Common myeloid progenitor, CD34-positive (primary cell): ENCODE measurements around the gene HGD.
"Not testable (repeated sequence)": the region's sequence is repeated elsewhere in the genome, so short reads cannot be mapped to it uniquely, and the experiment has no call there.

Experiments
- CTCF ChIA-PET: fragments of 350-600 bp; sonication (Branson Sonifier 250); formaldehyde crosslinking; loops from one replicate; lab custom pipeline; 2021; ENCODE audit warnings: antibody characterized with exemption; lab: Charles Lee
- POLR2A ChIA-PET: fragments of 350-600 bp; sonication (Branson Sonifier 250); formaldehyde crosslinking; loops from one replicate; lab custom pipeline; 2021; ENCODE audit warnings: antibody characterized with exemption; lab: Charles Lee
- DNase-seq, 3 donors: peaks; one replicate each; pipeline versions ENCODE4 v3.0.0 to v3.0.0-alpha.2; 2013
- H3K27ac ChIP-seq, 2 experiments: 1 replicate in 1 of 2; 2 replicates in 1 of 2; pipeline ENCODE4 v1.7.0; 2013; ENCODE audit warnings: inconsistent platforms in 2 of 2, low read length in 2 of 2, mild to moderate bottlenecking in 2 of 2, low read depth in 1 of 2, moderate library complexity in 1 of 2; ENCODE audit not compliant: severe bottlenecking in 2 of 2, insufficient read depth in 1 of 2, poor library complexity in 1 of 2
- H3K27me3 ChIP-seq, 5 experiments: replicated peaks in 2 of 5; 1 replicate in 3 of 5; 2 replicates in 2 of 5; pipeline versions ENCODE4 v1.6.1 to v1.7.0; 2013; ENCODE audit warnings: low read length in 4 of 5, mild to moderate bottlenecking in 2 of 5, moderate library complexity in 2 of 5, inconsistent platforms in 1 of 5; ENCODE audit not compliant: insufficient read depth in 5 of 5, control insufficient read depth in 4 of 5
- H3K36me3 ChIP-seq, 4 experiments: 1 replicate in 2 of 4; 2 replicates in 2 of 4; pipeline versions ENCODE4 v1.6.1 to v1.7.0; 2013; ENCODE audit warnings: low read length in 3 of 4, control low read depth in 1 of 4, mild to moderate bottlenecking in 1 of 4; ENCODE audit not compliant: control insufficient read depth in 4 of 4, insufficient read depth in 4 of 4
- H3K4me1 ChIP-seq, 4 experiments: 1 replicate in 3 of 4; 2 replicates in 1 of 4; pipeline versions ENCODE4 v1.6.1 to v1.7.1; 2013; ENCODE audit warnings: low read length in 3 of 4, mild to moderate bottlenecking in 3 of 4, control low read depth in 1 of 4, inconsistent platforms in 1 of 4, moderate library complexity in 1 of 4; ENCODE audit not compliant: control insufficient read depth in 4 of 4, insufficient read depth in 4 of 4; ENCODE audit errors: control extremely low read depth in 1 of 4
- H3K4me3 ChIP-seq, 7 experiments: 1 replicate in 4 of 7; 2 replicates in 3 of 7; pipeline versions ENCODE4 v1.5.1 to v1.7.0; 2013; ENCODE audit warnings: mild to moderate bottlenecking in 7 of 7, low read length in 6 of 7, moderate library complexity in 6 of 7, inconsistent platforms in 2 of 7, low read depth in 2 of 7, control low read depth in 1 of 7; ENCODE audit not compliant: insufficient read depth in 4 of 7, control insufficient read depth in 1 of 7; ENCODE audit errors: extremely low read depth in 1 of 7
- H3K9me3 ChIP-seq, 5 experiments: 1 replicate in 4 of 5; 2 replicates in 1 of 5; pipeline versions ENCODE4 v1.6.1 to v1.7.1; 2013; ENCODE audit warnings: low read length in 4 of 5, mild to moderate bottlenecking in 2 of 5, inconsistent platforms in 1 of 5, low read depth in 1 of 5, moderate library complexity in 1 of 5; ENCODE audit not compliant: control insufficient read depth in 4 of 5, insufficient read depth in 2 of 5; ENCODE audit errors: control extremely low read depth in 1 of 5
- WGBS: methylation state at CpG from one replicate; pipeline ENCODE4 v1.1.5; 2013; ENCODE audit not compliant: insufficient coverage; 5-methylcytosine and 5-hydroxymethylcytosine counted together

Gene HGD

DNA sequence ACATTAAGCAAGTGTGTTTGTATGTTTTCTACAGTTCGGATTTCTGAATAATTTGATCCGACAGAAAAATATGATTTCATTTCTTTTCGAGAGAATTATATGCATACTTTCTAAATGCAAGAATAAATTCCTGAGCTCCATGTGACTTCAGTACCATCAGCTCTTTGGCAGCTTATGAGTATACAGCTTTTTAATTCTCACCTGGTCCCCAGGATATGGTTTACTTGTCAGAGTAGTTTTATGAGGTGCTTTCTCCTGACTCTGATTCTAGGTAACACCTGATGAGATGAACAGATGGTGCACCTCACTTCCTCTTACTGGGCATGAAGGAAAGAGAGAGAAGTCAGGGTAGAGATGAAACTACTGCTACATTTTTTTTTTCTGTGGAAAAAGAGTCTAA lies 3.1 kb downstream of the HGD start:
- H3K36me3 ChIP-seq = no peaks in the 10 kb centered on the region
- peaks cover 14 to 52% (median 20%) of the 10 kb centered on the region in 4 experiments for H3K4me1 ChIP-seq
- DNase-seq = peak in 2 of 3 donors; percentile 71 to 80
- no peaks in the 10 kb centered on the region for H3K27me3 ChIP-seq
- peak overlapping the region in 2 of 7 experiments; percentile 32 to 61 for H3K4me3 ChIP-seq
- H3K27ac ChIP-seq = peak overlapping the region in 1 of 2 experiments; percentile 25
- CTCF ChIA-PET = interaction anchor here (1.0 to 1.7 kb wide), 5 partner anchors 31 to 111 kb away, joined by 3 to 4 read pairs (median 4); partner anchors contain the start of gene NDUFB4
- POLR2A ChIA-PET = no interaction called here
- no peaks in the 10 kb centered on the region for H3K9me3 ChIP-seq
- WGBS = no CpG with 5 or more reads among the region's 3 CpGs

- H3K4me3 ChIP-seq = peak overlapping the region in 3 of 7 experiments; percentile 10 to 61 (median 32)
- H3K27me3 ChIP-seq = no peaks in the 10 kb centered on the region
- peak overlapping the region in 1 of 2 experiments; percentile 25 for H3K27ac ChIP-seq
- peaks cover 14 to 49% (median 20%) of the 10 kb centered on the region in 4 experiments for H3K4me1 ChIP-seq
- no peaks in the 10 kb centered on the region for H3K9me3 ChIP-seq
- CTCF ChIA-PET = interaction anchor here (0.6 to 1.7 kb wide), 6 partner anchors 32 to 1946 kb away, joined by 3 to 4 read pairs (median 4); partner anchors contain the start of gene NDUFB4
- POLR2A ChIA-PET = no interaction called here
- H3K36me3 ChIP-seq = no peaks in the 10 kb centered on the region
- DNase-seq = peak; percentile 72 to 94 (median 93)
- 0% methylated on average over 5 of the region's 6 CpGs for WGBS
These were observed 3.6 kb downstream of the HGD start for GRCh38 chr3:120678331-120678947.

- DNase-seq, H3K36me3 ChIP-seq, POLR2A ChIA-PET, CTCF ChIA-PET, H3K27ac ChIP-seq, H3K4me3 ChIP-seq, H3K9me3 ChIP-seq, H3K27me3 ChIP-seq: not testable (repeated sequence)
- WGBS = 92% methylated on average over 4 of the region's 7 CpGs
- H3K4me1 ChIP-seq = peaks cover 9 to 37% (median 16%) of the 10 kb centered on the region in 4 experiments
These were observed 4.8 kb downstream of the HGD start for GRCh38 chr3:120677193-120677592.

GRCh38 chr3:120673116-120673515 lies 8.9 kb downstream of the HGD start:
- no peak overlapping the region for H3K27ac ChIP-seq
- H3K4me3 ChIP-seq = no peak overlapping the region
- ChIA-PET POLR2A (interaction anchor here (0.6 kb wide), 1 partner anchor 1439 kb away, joined by 4 read pairs; no protein-coding TSS in a partner anchor), CTCF (interaction anchor here (0.9 kb wide), 1 partner anchor 106 kb away, joined by 5 read pairs; no protein-coding TSS in a partner anchor)
- peaks cover 0 to 5% (median 2%) of the 10 kb centered on the region in 4 experiments for H3K4me1 ChIP-seq
- H3K27me3 ChIP-seq = no peaks in the 10 kb centered on the region
- DNase-seq = no peak
- no peaks in the 10 kb centered on the region for H3K36me3 ChIP-seq
- no peaks in the 10 kb centered on the region for H3K9me3 ChIP-seq
- WGBS = 100% methylated on average over 1 of the region's 2 CpGs

DNA sequence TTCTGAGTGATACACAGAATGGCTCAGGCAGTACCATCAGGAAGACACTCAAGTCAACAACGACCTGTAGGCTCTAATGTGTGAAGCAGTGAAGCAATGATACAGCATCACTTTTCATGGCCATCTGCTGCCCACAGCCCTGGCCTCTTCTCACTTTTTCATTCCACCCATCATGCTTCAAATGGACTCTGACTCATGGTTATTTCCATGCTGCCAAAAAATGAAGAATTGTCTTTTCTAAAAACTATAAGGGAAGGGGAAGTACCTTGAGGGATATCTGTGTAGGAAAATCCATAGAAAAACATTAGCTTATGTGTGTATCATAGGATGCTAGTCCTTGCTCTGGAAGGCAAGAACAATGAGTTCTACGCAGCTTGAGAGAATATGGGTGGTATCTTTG lies 11.5 kb downstream of the HGD start:
- POLR2A ChIA-PET = no interaction called here

DNA sequence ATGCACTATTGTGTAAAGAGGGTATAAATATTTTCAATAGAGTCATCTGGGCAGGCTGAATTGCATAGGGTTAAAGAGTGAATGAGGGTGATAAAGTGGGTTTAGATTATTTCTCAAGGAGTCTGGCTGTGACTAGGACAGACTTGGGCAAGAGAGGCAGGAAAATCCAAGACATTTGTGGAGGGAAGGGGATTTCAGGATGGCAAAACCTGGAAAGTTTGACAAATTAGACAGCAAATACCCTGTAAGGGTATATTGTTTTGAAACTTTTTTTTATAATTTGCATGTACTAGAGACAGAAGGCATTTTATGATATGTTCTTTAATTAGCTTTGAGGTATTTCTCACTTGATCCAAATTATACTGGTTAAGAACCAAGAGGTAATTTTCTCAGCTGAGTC lies 17.1 kb downstream of the HGD start:
- POLR2A ChIA-PET = no interaction called here

More for the DNA sequence above, 11.5 kb downstream of the HGD start:
- Histone ChIP-seq H3K36me3 (no peaks in the 10 kb centered on the region), H3K4me1 (no peaks in the 10 kb centered on the region), H3K27ac (no peak overlapping the region), H3K9me3 (no peaks in the 10 kb centered on the region), H3K27me3 (no peaks in the 10 kb centered on the region), H3K4me3 (no peak overlapping the region)
- DNase-seq = no peak
- no CpG with 5 or more reads among the region's 2 CpGs for WGBS
- CTCF ChIA-PET = no interaction called here

DNA sequence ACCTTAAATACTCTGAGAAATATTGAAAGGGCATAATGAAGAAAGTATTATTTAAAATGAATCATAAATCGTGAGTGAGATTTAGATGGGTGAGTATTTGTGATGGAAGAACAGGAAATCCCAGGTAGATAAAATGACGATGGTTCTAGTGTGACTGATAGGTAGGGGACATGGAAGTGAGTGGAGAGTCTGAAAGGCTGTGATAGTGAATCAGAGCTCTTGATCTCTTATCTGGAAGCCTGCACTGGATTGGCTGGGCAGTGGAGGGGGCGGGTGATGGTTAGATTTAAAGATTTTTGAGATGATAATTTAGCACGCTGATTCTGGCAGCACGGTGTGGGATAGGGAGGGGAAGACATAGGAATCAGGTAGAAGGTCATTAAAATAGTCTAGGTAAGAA lies 20.1 kb downstream of the HGD start:
- H3K36me3 ChIP-seq = no peaks in the 10 kb centered on the region
- H3K9me3 ChIP-seq = peaks cover 0 to 3% (median 0%) of the 10 kb centered on the region in 5 experiments
- POLR2A ChIA-PET = no interaction called here
- CTCF ChIA-PET = no interaction called here
- H3K4me3 ChIP-seq = no peak overlapping the region
- H3K27ac ChIP-seq = no peak overlapping the region
- WGBS = 63% methylated on average over 5 of the region's 5 CpGs
- H3K27me3 ChIP-seq = peaks cover 0 to 2% (median 0%) of the 10 kb centered on the region in 5 experiments
- DNase-seq = no peak
- peaks cover 0 to 11% (median 0%) of the 10 kb centered on the region in 4 experiments for H3K4me1 ChIP-seq

More for the DNA sequence above, 17.1 kb downstream of the HGD start:
- peaks cover 0 to 2% (median 0%) of the 10 kb centered on the region in 5 experiments for H3K27me3 ChIP-seq
- no peak overlapping the region for H3K27ac ChIP-seq
- no peak for DNase-seq
- no peak overlapping the region for H3K4me3 ChIP-seq
- H3K36me3 ChIP-seq = no peaks in the 10 kb centered on the region
- CTCF ChIA-PET = interaction anchor here (1.0 kb wide), 1 partner anchor 360 kb away, joined by 3 read pairs; no protein-coding TSS in a partner anchor
- no peaks in the 10 kb centered on the region for H3K4me1 ChIP-seq
- H3K9me3 ChIP-seq = no peaks in the 10 kb centered on the region
